Measurements from ENCODE around the gene BCAT1.

DNA sequence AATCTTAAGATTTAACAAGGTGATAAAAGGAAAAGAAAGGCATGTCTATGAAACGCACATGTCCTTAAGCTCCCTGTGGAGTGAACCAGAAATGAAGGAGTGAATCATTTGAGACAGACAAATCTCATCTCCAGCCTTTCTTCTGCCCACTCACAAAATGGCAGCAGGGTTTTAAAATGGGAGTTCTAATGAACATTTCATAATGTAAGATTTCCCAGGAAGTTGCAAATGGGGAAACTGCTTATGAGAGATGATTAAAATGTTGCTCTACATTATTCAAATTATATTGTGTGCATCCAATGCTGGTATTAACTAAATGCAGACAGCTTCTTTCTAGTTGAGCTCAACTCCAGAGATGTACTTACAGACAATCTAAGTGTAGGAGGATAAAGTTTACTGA lies 76.7 kb downstream of the BCAT1 start:
- TF ChIP-seq, protein P1, sequence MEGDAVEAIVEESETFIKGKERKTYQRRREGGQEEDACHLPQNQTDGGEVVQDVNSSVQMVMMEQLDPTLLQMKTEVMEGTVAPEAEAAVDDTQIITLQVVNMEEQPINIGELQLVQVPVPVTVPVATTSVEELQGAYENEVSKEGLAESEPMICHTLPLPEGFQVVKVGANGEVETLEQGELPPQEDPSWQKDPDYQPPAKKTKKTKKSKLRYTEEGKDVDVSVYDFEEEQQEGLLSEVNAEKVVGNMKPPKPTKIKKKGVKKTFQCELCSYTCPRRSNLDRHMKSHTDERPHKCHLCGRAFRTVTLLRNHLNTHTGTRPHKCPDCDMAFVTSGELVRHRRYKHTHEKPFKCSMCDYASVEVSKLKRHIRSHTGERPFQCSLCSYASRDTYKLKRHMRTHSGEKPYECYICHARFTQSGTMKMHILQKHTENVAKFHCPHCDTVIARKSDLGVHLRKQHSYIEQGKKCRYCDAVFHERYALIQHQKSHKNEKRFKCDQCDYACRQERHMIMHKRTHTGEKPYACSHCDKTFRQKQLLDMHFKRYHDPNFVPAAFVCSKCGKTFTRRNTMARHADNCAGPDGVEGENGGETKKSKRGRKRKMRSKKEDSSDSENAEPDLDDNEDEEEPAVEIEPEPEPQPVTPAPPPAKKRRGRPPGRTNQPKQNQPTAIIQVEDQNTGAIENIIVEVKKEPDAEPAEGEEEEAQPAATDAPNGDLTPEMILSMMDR (conservative IDR thresholded peaks at IDR 0.05), result no peak
- TF ChIP-seq ZFX (IDR thresholded peaks at IDR 0.05), result no peak
